Esophagus muscularis mucosa (tissue), 4 donors: ENCODE measurements around the gene PIGX. TPM values are rescaled to one million over a fixed set of nuclear protein-coding genes. Genes with fewer than 3 reads are reported as not detected.

ENCODE experiments used
- DNase-seq: peaks from one replicate; pipeline ENCODE4 v3.0.0-alpha.2; 2017; ENCODE audit errors: extremely low spot score
- H3K27ac ChIP-seq, 4 donors: fragments of 200-600 bp; sonication (generic); replicated peaks in 1 of 4; 1 replicate in 3 of 4; 2 replicates in 1 of 4; pipeline ENCODE4 v1.5.1; 2016 to 2019; ENCODE audit warnings: mild to moderate bottlenecking in 1 of 4
- H3K27me3 ChIP-seq, 4 donors: fragments of 200-600 bp; sonication (generic); one replicate each; pipeline versions ENCODE4 v1.5.1 to v1.6.0; 2016 to 2019
- H3K36me3 ChIP-seq, 4 donors: fragments of 200-600 bp; sonication (generic); one replicate each; pipeline ENCODE4 v1.5.1; 2016 to 2019
- H3K4me1 ChIP-seq, 4 donors: fragments of 200-600 bp; sonication (generic); one replicate each; pipeline ENCODE4 v1.5.1; 2016 to 2019
- H3K4me3 ChIP-seq, 4 donors: fragments of 200-600 bp; sonication (generic); 1 replicate in 2 of 4; 2 replicates in 2 of 4; pipeline ENCODE4 v1.5.1; 2016 to 2019; ENCODE audit warnings: mild to moderate bottlenecking in 4 of 4, moderate library complexity in 1 of 4
- H3K9me3 ChIP-seq, 4 donors: fragments of 200-600 bp; sonication (generic); 1 replicate in 3 of 4; 2 replicates in 1 of 4; pipeline ENCODE4 v1.5.1; 2016 to 2019
- CTCF ChIP-seq, 3 experiments: fragments of 200-600 bp in 2 of 3; fragments of 450-650 bp in 1 of 3; sonication (generic) in 2 of 3; IDR thresholded peaks; one replicate each; pipeline ENCODE4 v1.5.1; 2017 to 2019; ENCODE audit warnings: antibody characterized with exemption in 3 of 3, mild to moderate bottlenecking in 2 of 3, moderate library complexity in 1 of 3
- EP300 ChIP-seq: sonication (generic); formaldehyde crosslinking; IDR thresholded peaks from one replicate; pipeline ENCODE4 v1.6.1; 2017; ENCODE audit warnings: antibody characterized with exemption
- POLR2A ChIP-seq: fragments of 450-650 bp; IDR thresholded peaks from one replicate; pipeline ENCODE4 v1.6.1; 2017; ENCODE audit warnings: antibody characterized with exemption, moderate library complexity, mild to moderate bottlenecking, low read depth
- POLR2AphosphoS5 ChIP-seq, 2 donors: sonication (generic); formaldehyde crosslinking; IDR thresholded peaks; one replicate each; pipeline ENCODE4 v1.6.1; 2017; ENCODE audit warnings: antibody characterized with exemption in 2 of 2
- WGBS: methylation state at CpG from one replicate; pipeline ENCODE4 v1.1.5; 2018; 5-methylcytosine and 5-hydroxymethylcytosine counted together
- intact Hi-C: fragments of 100-400 bp; cut with DNase I; formaldehyde crosslinking; loops from one replicate; pipeline ENCODE4 v1.15.1; 2023
- total RNA-seq, 4 donors: library from RNA; depleted of rRNA; stranded (reverse); fragments of >200 nt; gene quantifications; one replicate each; pipeline versions ENCODE4 v1.1.0 to v1.2.1, GENCODE V29; 2016

The PIGX gene
- total RNA-seq, 4 donors from 2014 or later: 23.0 to 31.6 (median 25.2) TPM

DNA sequence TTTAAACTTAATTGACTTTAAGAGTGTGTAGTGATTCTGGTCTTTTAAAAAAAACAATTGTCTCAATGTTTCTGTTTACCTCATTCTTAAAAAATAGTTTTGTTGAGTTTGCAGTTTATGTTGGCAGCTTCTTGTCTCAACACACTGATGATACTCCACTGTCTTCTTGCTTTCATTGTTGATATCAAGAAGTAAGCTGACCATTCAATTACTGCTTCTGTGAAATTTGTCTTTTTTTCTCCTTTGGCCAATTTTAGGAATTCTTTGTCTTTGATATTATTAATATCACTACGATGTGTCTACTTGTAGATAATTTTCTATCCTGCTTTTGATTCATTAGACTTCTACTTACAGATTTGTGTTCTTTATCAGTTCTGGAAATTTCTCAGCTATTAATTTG, 58.9 kb downstream of the PIGX start:
- 98% methylated on average over 1 of the region's 1 CpG for WGBS
- Histone ChIP-seq H3K4me3 (no peak overlapping the region), H3K36me3 (peaks cover 0 to 9% (median 3%) of the 10 kb centered on the region in 4 donors), H3K27me3 (no peaks in the 10 kb centered on the region), H3K9me3 (no peaks in the 10 kb centered on the region), H3K4me1 (peaks cover 27 to 43% (median 37%) of the 10 kb centered on the region in 4 donors), H3K27ac (no peak overlapping the region)
- DNase-seq: no peak
- TF ChIP-seq CTCF (IDR thresholded peaks at IDR 0.05) (no peak), POLR2AphosphoS5 (IDR thresholded peaks at IDR 0.05) (no peak), EP300 (no peak), POLR2A (no peak)
- intact Hi-C loops: no loop called here

- DNase-seq: no peak
- Histone ChIP-seq H3K27me3 (no peaks in the 10 kb centered on the region), H3K9me3 (no peaks in the 10 kb centered on the region), H3K27ac (peak overlapping the region in 1 of 4 donors; percentile 27), H3K36me3 (peaks cover 0 to 9% (median 3%) of the 10 kb centered on the region in 4 donors), H3K4me1 (peaks cover 27 to 44% (median 39%) of the 10 kb centered on the region in 4 donors), H3K4me3 (no peak overlapping the region)
- no peak for TF ChIP-seq POLR2A
- no peak for TF ChIP-seq POLR2AphosphoS5 (IDR thresholded peaks at IDR 0.05)
- TF ChIP-seq CTCF (IDR thresholded peaks at IDR 0.05): no peak
- no peak for TF ChIP-seq EP300
- 93% methylated on average over 4 of the region's 4 CpGs for WGBS
- intact Hi-C loops: no loop called here
Observed at GRCh38 chr3:196772102-196772501, 59.9 kb downstream of the PIGX start.

DNA sequence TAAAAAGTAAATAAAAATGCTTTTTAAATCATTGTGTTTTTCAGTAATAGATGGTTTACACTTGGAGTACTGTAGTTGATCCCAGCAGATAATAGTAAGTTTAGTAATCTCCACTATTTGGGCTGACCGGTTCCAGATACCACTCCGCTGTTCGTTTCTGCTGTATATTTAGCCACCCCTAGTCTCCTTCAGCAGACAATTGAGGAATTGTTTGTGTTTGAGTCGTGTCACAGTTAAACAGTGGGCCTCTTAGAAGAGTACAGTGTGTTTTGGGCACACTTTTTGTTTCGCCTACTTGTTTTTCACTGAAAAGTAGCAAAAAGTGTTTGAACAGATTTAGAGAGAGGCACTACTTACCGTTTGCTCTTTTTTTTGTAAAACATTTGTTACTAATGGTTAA, 60.7 kb downstream of the PIGX start:
- Histone ChIP-seq H3K27me3 (no peaks in the 10 kb centered on the region), H3K36me3 (peaks cover 0 to 9% (median 3%) of the 10 kb centered on the region in 4 donors), H3K4me1 (peaks cover 27 to 52% (median 46%) of the 10 kb centered on the region in 4 donors), H3K27ac (peak overlapping the region in 1 of 4 donors; percentile 27), H3K4me3 (no peak overlapping the region), H3K9me3 (no peaks in the 10 kb centered on the region)
- DNase-seq: no peak
- no peak for TF ChIP-seq CTCF (IDR thresholded peaks at IDR 0.05)
- no peak for TF ChIP-seq EP300
- TF ChIP-seq POLR2AphosphoS5 (IDR thresholded peaks at IDR 0.05): no peak
- TF ChIP-seq POLR2A: no peak
- intact Hi-C loops: no loop called here
- 79% methylated on average over 6 of the region's 6 CpGs for WGBS

DNA sequence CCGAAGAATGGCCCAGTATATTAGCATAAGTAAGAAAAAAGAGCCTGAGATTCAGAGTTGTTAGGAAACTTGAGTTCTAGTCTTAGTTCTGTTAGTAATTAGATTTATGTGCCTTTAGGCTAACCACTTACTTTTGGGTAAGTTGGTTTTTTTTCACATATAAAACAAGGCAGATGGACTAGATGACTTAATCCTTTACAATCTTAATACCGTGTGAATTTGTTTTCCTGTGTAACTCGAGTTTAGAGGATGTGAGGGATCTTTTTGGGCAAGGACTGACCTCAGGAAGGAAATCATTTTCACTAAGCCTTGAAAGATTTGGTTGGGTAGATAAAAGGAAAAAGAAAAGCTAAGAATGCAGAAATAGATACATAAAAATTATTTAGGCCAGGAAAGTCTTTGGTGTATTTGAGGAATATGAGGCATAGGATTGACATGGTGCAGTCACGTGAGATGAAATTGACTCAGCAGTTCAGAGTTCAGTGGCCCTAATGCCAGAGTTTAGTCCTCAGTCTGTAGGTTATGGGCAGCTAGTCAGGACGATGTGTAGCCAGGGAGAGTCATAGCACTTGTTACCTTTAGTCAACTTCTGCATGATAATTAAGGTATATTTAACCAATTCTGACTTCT, 62.1 kb downstream of the PIGX start:
- Histone ChIP-seq H3K27ac (peak overlapping the region in 1 of 4 donors; percentile 31), H3K9me3 (no peaks in the 10 kb centered on the region), H3K27me3 (no peaks in the 10 kb centered on the region), H3K36me3 (no peaks in the 10 kb centered on the region), H3K4me1 (peaks cover 31 to 66% (median 61%) of the 10 kb centered on the region in 4 donors), H3K4me3 (no peak overlapping the region)
- WGBS: 67% methylated on average over 5 of the region's 5 CpGs
- no peak for DNase-seq
- TF ChIP-seq POLR2A: no peak
- no peak for TF ChIP-seq EP300
- no peak for TF ChIP-seq CTCF (IDR thresholded peaks at IDR 0.05)
- no peak for TF ChIP-seq POLR2AphosphoS5 (IDR thresholded peaks at IDR 0.05)
- intact Hi-C loops: no loop called here
